Activated gamma-delta T cell (primary cell): ENCODE data around the gene FGFBP2.

Experiments
- DNase-seq: peaks from one replicate; lab custom pipeline; 2025; lab: John Stamatoyannopoulos, UW

Gene FGFBP2

DNA sequence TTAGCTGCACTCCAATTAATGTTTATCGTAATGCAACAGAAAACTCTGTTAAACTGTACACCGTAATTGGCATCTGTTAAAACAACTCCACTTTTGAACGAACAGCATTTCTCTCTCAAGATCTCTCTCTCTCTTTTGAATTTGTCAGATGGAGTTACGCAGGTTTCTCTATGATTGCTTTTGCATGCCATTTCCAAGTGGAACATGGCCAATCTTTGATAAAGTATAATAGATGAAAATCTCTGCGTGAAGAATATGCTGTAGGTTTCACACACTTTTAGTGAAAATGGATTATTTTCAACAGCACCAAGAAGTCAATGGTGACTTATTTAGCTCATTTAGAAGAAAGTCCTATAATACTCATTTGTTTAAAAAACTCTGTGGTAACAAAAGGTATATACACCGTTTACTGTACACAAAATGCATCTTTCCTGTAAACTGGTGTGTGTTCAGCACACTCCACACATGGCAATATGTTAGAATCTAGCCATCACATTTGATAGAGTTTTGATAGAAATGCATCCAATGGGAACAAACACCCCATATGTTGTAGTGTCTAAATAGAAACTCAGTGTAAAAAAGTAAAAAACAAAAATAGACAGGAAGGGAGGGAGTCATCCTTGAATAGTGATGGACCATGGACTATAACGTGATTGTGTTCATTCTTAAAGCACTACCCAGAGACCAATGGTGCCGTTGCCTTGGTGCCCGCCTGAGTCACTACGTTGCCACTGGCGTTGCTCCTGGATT lies 5.8 kb upstream of the FGFBP2 start:
- DNase-seq, result no peak

DNA sequence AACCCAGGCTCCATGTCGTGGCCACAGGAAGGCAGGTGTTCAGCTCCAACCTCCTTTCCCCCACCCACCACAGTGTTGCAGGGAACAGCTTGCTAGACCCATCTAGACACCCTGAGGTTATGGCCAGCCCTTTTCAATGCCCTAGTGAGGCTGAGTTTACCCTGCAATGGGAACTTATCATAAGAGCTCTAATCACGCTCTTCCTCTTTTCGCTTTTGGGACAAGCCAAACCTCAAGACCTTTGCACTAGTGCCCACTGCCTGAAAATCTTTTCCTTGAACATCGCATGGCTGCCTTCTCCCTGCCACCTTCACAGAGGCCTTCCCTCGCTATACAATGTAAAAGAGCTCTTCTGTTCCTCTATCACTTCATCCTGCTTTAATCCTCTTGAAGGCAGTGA lies 2.4 kb upstream of the FGFBP2 start:
- no peak for DNase-seq

DNA sequence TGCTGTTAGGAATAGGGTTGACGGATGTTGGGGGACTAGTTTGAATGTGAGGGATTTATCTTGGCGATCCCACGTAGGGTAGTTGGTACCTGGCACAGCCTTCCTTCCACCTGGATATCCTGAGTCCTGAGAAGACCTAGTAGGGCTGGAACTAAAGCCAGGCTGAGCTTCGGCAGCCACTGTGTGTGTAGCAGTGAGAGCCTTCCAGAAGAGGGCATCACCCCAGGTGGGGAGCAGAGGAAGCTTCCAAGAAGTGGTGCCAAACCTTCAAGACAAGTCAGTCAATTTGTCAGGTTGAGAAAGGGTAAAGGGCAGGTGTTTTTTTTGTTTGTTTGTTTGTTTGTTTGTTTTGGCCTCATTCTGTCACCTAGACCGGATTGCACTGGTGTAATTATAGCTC lies 1.2 kb upstream of the FGFBP2 start:
- DNase-seq, result no peak

DNA sequence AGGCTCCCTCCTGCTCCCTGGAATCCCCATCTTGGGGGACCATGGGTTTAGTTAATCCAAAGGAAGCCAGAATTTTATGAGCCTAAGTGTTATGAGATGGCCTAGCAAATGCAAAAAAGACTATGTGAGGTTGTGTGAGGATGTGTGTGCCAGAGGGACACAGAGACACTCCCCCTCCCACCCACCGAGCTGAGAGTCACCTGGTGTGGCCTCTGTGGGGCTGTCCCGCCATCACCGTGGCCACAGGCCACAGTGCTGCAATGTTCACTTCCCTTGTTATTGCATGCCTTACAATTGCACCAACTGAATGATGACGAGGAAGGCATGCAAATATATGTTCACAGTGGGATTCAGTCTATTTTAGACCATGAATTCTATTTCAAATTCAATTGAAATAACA lies 601 bp upstream of the FGFBP2 start:
- DNase-seq, result peak; percentile 48

DNA sequence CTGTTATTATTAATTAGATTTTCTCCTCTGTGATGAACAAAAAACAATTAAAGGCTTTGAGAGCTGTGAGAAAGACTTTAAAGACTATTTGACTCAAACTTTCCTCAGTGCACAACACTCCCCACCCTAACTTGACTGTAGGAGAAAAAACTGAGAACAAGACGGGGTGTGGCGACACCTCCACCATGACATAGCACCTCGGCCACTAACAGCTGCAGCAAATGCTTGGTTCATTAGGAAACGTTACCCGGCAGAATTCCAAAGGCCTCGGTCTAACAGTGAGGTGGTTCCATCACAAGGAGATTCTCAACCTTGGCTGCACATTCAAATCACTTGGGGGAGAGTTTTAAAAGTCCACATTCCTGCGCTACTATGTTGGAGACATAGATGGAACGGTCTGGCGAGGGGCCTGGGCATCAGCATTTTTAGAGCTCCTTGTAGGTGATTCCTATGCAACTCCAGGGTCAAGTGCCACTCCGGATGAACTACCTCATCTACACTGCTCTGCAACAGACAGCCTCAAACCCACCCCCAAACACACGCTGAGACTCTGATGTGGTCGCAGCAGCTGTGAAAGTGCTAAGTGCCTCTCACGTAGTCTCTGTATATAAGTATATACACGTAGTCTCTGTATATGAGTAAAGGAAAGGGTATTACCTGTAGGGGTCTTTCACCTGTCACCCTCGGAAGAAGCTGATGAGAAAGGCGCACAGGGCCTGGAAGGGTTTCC lies 1.0 kb downstream of the FGFBP2 start:
- DNase-seq, result no peak

DNA sequence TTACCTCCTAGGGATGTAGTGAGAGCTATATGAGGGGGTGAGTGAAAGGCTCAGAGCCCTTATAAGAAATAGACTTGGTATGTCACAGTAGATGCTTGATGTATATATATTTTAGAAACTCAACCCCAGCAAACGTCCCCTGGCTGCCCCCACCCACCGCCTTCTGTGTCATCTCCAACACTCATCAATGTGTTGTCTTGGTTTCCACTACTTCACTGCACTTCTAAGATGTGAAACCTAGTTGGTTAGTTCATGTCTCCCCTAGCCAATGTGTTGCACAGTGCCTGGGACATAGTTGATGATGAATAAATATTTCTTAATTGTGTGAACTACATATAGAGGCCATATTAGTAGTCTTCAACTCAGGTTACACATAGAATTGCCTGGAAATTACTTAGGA lies 4.4 kb downstream of the FGFBP2 start:
- no peak for DNase-seq

DNA sequence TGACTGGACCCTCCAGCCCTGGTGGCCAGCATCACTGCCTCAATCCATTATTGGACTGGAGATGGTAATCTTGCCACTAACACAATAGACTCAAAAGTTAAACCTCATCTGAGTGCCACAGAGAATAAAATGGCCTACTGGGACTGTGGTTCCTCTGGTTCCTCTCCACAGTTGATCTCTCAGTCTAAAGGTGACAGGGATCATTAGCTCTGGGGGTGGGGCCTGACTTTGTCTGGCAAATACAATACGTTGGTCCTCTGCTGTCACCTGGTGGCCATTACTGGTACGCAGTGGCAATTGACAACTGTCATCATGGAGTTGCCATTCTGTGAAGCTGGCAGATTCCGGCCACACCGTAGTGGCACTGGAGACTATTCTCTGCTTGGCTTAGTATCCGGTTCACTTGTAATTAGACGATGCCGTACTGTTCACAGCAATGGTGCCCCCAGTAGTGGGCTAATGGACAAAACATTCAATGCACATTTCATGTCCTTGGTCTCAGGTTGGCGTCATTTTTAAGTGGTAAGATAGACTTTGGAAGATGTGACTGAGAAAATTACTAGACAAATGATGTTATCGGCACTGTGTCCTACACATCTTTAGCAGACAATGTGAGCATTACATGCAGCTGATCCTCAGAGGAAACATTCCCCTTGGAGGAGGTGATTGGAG lies 6.7 kb downstream of the FGFBP2 start:
- no peak for DNase-seq

DNA sequence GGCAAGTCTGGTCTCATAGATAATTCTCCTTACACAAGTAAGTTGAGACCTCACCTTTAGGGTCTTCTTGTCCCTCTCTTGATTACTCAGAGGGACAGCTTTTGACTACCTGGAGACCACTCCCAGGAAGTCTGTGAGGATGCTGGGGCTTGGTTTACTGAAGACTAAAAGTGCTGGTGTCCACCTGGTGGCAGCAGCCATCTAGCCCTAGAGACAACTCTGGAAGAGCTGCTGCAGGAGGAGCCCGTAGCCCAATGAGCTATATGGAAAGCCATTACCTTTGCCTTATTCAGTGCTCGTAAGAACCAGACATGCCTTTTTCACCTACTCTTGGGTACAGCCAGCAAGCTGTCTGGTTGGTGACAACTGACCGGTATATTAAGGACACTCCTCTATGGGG lies 7.3 kb downstream of the FGFBP2 start:
- no peak for DNase-seq

DNA sequence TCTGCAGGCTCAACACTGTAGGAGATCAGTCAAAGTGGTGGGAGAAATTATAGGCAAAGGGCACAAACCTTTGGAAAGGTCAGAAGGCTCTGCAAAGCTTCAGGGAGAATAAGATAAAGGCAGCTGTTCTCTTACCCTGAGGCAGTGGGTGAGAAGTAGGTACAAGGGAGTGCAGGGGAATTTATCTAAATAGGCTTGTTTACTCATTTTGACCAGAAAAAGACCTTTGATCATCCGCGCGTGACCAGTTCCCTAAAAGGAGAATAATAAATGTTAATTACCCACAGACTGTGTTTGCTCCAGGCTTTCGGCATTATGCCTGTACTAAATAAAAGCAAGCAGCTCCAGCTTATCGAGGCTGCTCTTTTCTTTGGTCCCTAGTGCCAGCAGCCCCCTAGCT lies 9.3 kb downstream of the FGFBP2 start:
- no peak for DNase-seq

DNA sequence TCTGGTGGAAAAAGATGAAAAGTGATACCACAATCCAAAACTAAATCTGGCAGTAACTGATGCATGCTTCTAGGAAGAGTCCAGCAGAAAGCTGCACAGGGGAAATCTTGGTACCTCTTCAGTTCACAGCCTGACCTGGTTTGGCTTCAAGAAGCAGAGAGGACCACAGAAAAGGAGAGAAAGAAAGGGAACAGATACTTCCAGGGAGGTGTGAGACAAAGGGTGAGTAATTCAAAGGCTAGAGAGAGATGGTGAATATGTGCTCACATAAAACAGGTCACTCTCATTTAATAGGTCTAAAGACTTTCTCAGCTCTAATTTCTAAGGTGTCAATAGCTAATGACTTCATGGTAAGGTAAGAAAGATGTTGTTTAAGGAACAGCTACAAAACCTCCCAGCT lies 11.2 kb downstream of the FGFBP2 start:
- no peak for DNase-seq

DNA sequence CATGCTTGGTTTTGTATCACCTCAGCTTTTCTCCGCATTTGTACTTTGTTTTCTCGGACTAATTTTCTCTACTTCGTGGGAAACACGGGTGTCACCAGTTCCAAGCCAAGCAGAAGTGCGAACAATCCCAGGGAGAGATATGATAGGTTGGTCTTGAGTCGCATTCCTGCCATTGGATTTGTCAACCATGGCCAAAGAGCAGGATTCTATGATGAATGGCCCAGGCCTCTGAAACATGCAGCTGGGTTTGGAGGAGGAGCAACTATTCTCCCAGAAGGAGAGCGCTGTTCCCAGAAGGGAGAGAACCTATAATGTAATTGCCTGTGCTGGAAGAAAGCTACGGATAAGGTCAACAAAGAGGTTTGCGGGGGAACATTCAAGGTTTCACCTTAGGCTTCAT lies 14.1 kb downstream of the FGFBP2 start:
- DNase-seq, result no peak

DNA sequence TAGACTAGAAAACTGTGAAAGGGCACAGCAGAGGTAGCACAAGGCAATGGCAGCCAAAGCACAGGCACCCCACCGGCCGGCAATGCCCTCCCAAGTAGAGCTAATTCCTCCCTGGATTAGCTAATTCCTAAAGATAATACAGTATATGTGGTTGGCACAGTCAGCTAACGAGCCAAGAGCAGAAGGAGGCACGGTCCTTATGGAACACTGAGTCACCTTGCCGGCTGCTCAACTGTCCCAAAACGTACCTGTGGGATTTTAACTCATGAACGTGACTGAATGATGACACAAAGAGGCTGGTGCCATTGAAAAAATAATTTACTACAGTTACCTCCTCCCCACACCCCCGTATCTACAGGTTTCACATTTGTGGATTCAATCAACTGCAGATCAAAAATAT lies 15.3 kb downstream of the FGFBP2 start:
- no peak for DNase-seq

DNA sequence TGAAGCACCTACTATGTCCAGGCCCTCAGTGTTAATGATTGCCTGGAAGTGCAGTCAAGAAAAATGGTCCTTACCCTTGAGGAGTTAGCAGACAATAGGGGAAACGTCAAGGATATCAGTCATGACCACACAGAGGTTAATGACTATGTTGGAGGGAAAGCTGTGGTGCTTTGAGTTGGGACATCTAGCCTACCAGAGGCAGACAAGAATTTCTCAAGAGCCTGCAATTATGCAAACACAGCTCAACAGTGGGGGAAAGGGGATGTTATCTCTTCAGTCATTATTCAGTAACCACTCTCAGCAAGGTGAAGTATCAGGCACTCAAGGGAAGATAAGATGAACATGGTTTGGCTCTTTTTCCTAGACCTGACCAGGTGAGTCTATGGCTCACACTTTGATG lies 17.5 kb downstream of the FGFBP2 start:
- no peak for DNase-seq

DNA sequence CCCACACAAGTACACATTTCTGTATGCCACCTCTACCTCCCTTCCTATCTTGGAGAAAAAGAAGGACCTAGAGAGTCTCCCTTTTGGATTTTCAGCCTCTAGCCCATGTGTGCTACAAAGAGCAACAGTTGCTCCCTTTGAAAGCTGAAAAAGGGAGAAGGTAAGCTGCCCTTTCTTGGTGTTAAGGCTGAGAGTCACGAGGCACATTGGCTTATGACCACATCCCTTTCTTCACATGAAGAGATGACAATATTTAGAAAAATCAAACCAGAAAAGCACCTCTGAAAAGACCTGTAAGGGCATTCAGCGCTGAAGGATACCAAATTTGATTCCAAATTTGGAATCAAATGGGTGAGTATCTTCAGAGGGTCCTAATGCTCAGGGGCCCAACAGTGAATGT lies 18.1 kb downstream of the FGFBP2 start:
- no peak for DNase-seq

DNA sequence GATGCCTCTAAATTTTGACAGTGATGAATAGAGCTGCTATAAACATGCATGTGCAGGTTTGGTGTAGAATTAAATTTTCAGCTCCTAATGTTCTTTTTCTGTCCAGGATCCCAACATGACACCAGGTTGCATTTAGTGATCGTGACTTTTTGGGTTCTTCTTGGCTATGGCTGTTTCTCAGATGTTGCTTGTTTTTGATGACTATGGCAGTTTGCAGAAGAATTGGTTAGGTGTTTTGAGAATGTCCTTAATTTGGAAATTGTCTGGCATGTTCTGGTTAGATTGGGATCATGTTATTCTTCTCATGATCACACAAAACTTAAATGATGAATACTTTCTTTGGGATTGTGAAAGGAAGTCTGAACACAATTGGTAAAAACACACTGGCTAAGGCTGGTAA lies 20.7 kb downstream of the FGFBP2 start:
- no peak for DNase-seq

DNA sequence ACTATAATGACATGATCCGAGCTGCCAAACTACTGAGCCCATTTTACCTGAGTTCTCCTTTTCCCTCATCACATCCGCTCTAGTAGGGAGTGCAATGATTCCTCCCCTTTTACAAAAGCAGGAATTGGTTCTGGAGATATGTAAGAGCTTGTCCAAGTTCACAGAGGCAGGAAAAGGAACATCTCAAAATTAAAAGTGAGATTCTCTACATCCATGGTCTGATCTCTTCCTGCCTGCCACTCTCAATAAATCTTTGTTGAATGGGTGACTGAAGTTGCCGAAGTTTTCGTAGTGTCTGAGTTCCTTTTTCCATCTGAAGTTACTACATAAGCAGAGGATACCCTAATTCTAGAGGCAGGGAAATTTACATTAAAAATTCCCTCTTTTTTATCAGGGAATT lies 24.3 kb downstream of the FGFBP2 start, which contains the start of gene FGFBP1:
Gene FGFBP1, minus strand, starts transcription at position 101 of the 400 bp plus-strand sequence. CDS start 2,108 bp downstream, outside the sequence.
- no peak for DNase-seq

DNA sequence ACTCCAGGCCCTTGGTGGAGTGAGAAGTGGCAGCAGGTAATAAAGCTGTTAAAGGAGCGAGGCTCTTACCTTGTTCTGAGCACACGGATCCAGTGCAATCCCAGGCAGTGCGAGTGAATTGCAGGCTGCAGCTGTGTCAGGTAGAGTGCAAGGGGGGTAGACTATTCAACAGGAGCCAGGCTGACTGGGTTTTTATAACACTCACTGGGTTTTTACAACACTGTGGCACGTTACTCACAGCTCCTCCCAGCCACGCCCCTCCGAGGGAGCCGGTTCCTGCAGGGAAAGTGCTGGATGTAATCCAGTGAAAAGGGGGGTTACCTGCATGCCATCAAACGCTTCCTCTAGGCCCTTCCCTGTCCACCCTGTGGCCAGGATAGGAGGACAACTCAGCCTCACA lies 24.8 kb downstream of the FGFBP2 start:
- DNase-seq, result no peak

DNA sequence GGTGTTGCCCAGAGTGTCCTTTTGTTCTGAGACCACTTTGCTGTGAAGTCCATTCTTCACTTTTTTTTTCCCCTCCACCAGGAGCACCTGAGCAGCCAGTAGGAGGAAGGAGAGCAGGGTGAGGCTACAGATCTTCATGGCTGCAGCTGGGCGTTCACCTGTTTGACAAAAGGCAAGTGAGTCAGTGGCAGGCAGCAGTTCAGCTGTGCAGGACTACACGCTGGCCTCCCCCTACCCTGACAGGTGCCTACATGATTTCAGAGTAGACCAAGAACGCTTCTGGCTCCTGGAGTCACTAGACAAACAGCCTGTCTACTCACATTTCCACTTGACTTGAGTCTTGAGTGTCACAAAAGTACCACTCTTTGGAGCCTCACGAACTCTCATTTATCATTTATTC lies 26.5 kb downstream of the FGFBP2 start:
- no peak for DNase-seq

DNA sequence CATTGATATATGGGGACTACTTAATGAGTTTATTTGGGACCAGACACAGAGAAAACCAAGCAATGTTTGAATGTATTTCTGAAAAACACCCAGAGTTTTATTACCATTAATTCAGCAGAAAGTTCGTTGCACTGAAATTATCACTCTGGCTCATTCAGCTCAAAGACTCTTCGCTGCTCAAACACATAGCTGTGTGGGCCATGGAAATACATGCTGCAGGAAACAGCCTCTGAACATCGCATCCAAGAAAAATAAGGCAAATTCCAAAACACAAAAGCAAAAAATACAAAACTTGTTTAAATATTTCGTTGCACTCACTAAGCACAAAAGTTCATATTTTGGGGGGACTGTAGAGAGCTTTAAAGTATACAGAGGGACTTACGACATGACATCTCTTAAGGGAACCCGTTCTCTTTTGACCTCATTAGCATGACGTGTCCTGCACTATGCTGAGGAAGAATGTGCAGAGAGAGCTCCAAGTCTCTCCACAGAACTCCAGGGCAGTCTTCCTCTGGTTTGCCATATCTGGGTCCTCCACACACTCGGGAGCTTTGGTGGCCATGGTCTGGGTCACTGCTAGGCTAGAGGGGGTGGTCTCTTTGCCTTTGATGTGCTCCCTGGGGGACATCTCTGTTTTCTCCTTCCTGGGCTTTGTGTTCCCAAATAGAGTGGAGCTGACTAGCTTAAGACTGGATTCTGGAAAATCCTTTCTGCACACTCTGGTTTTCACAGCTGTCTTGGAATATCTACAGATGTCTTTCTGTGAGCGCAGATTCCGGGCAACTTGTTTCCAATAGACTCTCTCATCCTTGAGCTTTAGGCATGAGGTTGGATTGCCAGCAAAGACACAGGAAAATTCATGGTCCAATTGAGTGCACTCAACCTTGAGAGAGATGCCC lies 27.2 kb downstream of the FGFBP2 start:
- DNase-seq, result no peak

DNA sequence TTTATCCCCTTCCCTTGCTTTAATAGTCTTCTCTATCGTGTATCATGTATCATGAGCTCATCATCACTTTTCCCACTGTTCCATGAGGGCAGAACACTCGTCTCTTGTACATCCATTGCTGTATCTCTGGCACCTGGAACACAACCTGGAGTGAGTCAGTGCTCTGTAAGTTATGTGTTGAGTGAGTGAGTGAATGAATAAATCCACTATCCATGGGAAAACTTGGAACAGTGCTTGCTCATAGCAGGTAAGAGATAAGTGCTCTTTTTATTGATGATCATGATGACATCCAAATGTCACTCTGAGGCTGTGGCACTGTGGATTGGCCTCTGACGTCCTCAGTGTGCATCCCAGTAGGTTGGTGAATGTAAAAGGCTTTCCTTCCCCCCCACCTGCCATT lies 28.7 kb downstream of the FGFBP2 start:
- DNase-seq, result no peak

DNA sequence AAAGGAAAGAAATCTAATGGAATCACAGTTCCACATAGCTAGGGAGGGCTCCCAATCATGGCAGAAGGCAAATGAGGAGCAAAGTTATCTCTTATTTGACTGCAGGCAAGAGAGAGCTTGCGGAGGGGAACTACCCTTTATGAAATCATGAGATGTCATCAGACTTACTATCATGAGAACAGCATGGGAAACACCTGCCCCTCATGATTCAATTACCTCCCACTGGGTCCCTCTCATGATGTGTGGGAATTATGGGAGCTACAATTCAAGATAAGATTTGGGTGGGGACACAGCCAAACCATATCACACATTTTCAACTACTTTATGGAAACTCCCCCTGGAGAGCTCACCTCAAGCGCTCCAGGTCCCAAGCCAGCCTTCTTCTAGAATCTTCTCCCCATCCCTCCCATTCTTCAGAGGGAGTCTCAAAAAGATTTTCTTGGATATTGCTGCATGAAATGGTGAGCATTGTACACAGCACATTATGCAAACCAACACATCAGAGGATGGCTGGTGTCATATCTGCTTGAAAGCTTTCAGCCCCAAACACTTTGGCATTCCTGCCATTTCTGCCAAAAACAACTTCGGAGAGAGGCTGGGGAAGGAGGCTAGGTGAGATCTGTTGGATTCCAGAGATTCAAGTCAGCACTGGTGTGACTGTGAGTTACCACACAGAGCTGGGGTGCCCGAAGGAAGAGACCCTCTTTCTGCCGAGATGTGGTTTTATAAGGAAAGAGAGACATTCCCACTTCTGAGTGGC lies 31.3 kb downstream of the FGFBP2 start:
- no peak for DNase-seq
